Eye (tissue), 1 donor: Measurements from ENCODE around the gene GARRE1.

Experiments used
- DNase-seq: peaks from one replicate; pipeline ENCODE4 v3.0.0-alpha.2; 2015

The GARRE1 gene

DNA sequence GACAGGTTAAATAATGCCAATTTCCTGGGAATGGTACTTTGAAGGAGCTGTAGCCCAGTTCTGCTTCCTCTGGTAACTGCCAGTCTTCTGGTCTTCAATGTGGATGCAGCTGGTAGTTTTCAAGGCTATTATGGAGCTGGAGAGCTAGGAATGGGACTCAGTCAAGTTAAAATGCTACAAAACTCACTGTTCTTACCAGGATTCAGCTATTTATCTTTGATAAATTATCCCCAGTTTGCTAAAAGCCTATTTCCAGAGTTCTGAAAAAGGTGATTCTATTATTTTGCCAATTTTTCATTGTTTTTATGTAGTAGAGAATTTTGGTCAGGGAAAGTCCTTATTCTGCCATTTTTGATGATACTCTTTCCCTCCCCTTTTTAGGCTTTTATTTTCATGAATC is 40.7 kb downstream of the GARRE1 start:
- no peak for DNase-seq

DNA sequence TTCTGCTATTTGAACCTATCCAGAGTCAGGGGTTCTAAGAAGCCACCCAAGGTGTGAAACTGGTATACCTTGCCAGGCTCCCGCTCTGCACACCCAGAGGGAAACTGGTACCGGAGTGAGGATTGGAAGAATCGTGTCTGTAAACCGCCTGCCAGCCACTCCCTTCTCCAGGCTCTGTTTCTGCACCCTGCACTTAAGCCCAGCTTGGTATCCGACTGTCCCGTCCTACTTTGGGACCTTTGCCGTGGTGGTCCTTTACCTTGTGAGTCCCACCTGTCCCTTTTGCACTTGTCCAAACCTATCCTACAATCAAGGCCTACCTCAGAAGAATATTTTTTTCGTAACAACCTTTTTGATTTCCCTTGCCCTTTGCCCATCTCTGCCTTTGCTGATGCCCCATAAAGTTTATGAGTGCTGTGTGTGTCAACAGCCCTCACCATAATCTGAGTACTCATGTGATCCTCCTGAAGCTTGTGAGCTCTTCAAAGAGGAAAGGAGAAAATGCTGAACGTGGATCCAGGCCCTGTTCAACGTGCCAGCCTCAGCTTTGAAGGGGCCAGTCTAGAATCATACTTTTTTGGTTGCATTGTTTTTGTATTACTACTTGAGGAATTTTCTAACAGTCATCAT is 44.7 kb downstream of the GARRE1 start:
- DNase-seq: no peak

GRCh38 chr19:34299576-34299975 is 45.2 kb downstream of the GARRE1 start:
- DNase-seq: no peak

DNA sequence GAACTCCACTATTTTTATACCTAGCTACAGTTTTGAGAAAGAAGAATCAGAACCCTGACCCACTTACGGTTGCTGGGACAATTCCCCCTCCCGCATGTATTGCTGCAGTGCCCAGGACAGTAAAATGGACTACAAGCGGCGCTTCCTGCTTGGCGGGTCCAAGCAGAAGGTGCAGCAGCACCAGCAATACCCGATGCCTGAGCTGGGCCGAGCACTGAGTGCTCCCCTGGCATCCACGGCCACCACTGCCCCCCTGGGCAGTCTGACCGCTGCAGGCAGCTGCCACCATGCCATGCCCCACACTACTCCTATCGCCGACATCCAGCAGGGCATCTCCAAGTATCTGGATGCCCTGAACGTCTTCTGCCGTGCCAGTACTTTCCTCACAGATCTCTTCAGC is 46.0 kb downstream of the GARRE1 start:
- no peak for DNase-seq

- no peak for DNase-seq
These were observed 46.6 kb downstream of the GARRE1 start for GRCh38 chr19:34300962-34301361.
